OCI-LY3 (cell line): ENCODE data around the gene CCNQ.

Experiments used
- H2AFZ ChIP-seq: fragments of 200-600, 300-600 bp; shearing (Covaris generic); 2 replicates; pipeline ENCODE4 v1.6.0; 2014; ENCODE audit warnings: antibody characterized with exemption, low read depth, low read length
- H3K27ac ChIP-seq: fragments of 200-600, 300-600 bp; sonication (generic); 2 replicates; pipeline ENCODE4 v1.5.1; 2014; ENCODE audit warnings: mild to moderate bottlenecking, low read length, moderate library complexity, mixed read lengths
- H3K27me3 ChIP-seq: fragments of 200-600, 300-600 bp; sonication (generic); 2 replicates; pipeline ENCODE4 v1.6.1; 2014; ENCODE audit warnings: low read depth, low read length, mixed read lengths
- H3K36me3 ChIP-seq: fragments of 200-600, 300-600 bp; sonication (generic); replicated peaks from 2 replicates; pipeline ENCODE3; 2014; ENCODE audit warnings: low read depth, low read length, mixed read lengths
- H3K4me1 ChIP-seq: fragments of 300-600, 200-600 bp; sonication (generic); 2 replicates; pipeline ENCODE4 v1.6.1; 2014; ENCODE audit warnings: low read length, mixed read lengths
- H3K4me2 ChIP-seq: fragments of 200-600, 300-600 bp; sonication (generic); 2 replicates; pipeline ENCODE4 v1.6.1; 2014; ENCODE audit warnings: low read length, mixed read lengths
- H3K4me3 ChIP-seq: fragments of 300-600, 200-600 bp; sonication (generic); 2 replicates; pipeline ENCODE4 v1.5.1; 2014; ENCODE audit warnings: antibody characterized with exemption, mild to moderate bottlenecking, low read length, moderate library complexity
- H3K79me2 ChIP-seq: fragments of 300-600, 200-600 bp; shearing (Covaris generic); 2 replicates; pipeline ENCODE4 v1.6.1; 2014; ENCODE audit warnings: mild to moderate bottlenecking, low read length, mixed read lengths
- H3K9ac ChIP-seq: fragments of 300-600, 200-600 bp; shearing (Covaris generic); 2 replicates; pipeline ENCODE4 v1.6.0; 2014; ENCODE audit warnings: mild to moderate bottlenecking, low read length, moderate library complexity
- H3K9me3 ChIP-seq: fragments of 200-600, 300-600 bp; shearing (Covaris generic); 2 replicates; pipeline ENCODE4 v1.6.1; 2014; ENCODE audit warnings: low read length, mixed read lengths; ENCODE audit not compliant: insufficient read depth
- H4K20me1 ChIP-seq: fragments of 200-600, 300-600 bp; sonication (generic); 2 replicates; pipeline ENCODE4 v1.6.1; 2016; ENCODE audit warnings: low read length, mixed read lengths; ENCODE audit not compliant: insufficient read depth
- CTCF ChIP-seq: fragments of 200-600, 300-600 bp; sonication (generic); IDR thresholded peaks from 2 replicates; pipeline ENCODE4 v1.5.1; 2014; ENCODE audit warnings: antibody characterized with exemption, low read length, low read depth
- EZH2phosphoT487 ChIP-seq: fragments of 200-600 bp; shearing (Covaris generic); IDR thresholded peaks from 2 replicates; pipeline ENCODE4 v1.6.1; 2018; ENCODE audit warnings: antibody characterized with exemption, mixed run types, low read depth

Gene CCNQ

GRCh38 chrX:153633048-153633447 lies 34.1 kb upstream of the CCNQ start:
- no peaks in the 10 kb centered on the region for H3K9me3 ChIP-seq

GRCh38 chrX:153632595-153632946 lies 33.6 kb upstream of the CCNQ start:
- Histone ChIP-seq H3K27ac (no peak overlapping the region), H3K79me2 (no peaks in the 10 kb centered on the region), H3K4me3 (no peak overlapping the region), H2AFZ (no peak overlapping the region), H3K9me3 (no peaks in the 10 kb centered on the region), H3K4me2 (no peak overlapping the region), H3K27me3 (peaks cover 9% of the 10 kb centered on the region), H3K36me3 (no peaks in the 10 kb centered on the region), H3K9ac (no peak overlapping the region), H4K20me1 (no peaks in the 10 kb centered on the region), H3K4me1 (0 out of 2 replicates have a peak, but pooled peaks cover 3% of the 10 kb centered on the region)
- TF ChIP-seq CTCF: no peak
- no peak for TF ChIP-seq EZH2phosphoT487

More at GRCh38 chrX:153633048-153633447, 34.1 kb upstream of the CCNQ start:
- no peaks in the 10 kb centered on the region for H3K79me2 ChIP-seq
- H3K27me3 ChIP-seq: peaks cover 9% of the 10 kb centered on the region
- no peaks in the 10 kb centered on the region for H3K36me3 ChIP-seq
- H3K4me2 ChIP-seq: no peak overlapping the region
- no peak overlapping the region for H3K9ac ChIP-seq
- H4K20me1 ChIP-seq: no peaks in the 10 kb centered on the region
- no peak overlapping the region for H3K4me3 ChIP-seq
- H2AFZ ChIP-seq: no peak overlapping the region
- H3K27ac ChIP-seq: no peak overlapping the region
- H3K4me1 ChIP-seq: 0 out of 2 replicates have a peak, but pooled peaks cover 3% of the 10 kb centered on the region
- TF ChIP-seq CTCF: no peak
- no peak for TF ChIP-seq EZH2phosphoT487

- Histone ChIP-seq H3K79me2 (no peaks in the 10 kb centered on the region), H2AFZ (no peak overlapping the region), H3K4me2 (no peak overlapping the region), H4K20me1 (no peaks in the 10 kb centered on the region), H3K4me1 (0 out of 2 replicates have a peak, but pooled peaks cover 3% of the 10 kb centered on the region), H3K4me3 (no peak overlapping the region), H3K27ac (no peak overlapping the region), H3K27me3 (peaks cover 9% of the 10 kb centered on the region), H3K9ac (no peak overlapping the region), H3K9me3 (no peaks in the 10 kb centered on the region), H3K36me3 (no peaks in the 10 kb centered on the region)
- TF ChIP-seq EZH2phosphoT487: no peak
- TF ChIP-seq CTCF: no peak
Observed at GRCh38 chrX:153631907-153632594, 33.1 kb upstream of the CCNQ start.

- no peaks in the 10 kb centered on the region for H3K36me3 ChIP-seq
- no peaks in the 10 kb centered on the region for H3K79me2 ChIP-seq
- no peak overlapping the region for H3K27ac ChIP-seq
- 0 out of 2 replicates have a peak, but pooled peaks cover 3% of the 10 kb centered on the region for H3K4me1 ChIP-seq
- no peak overlapping the region for H3K4me3 ChIP-seq
- no peak for TF ChIP-seq CTCF
- no peak for TF ChIP-seq EZH2phosphoT487
- no peaks in the 10 kb centered on the region for H4K20me1 ChIP-seq
- no peak overlapping the region for H3K9ac ChIP-seq
- H3K4me2 ChIP-seq: no peak overlapping the region
- peaks cover 9% of the 10 kb centered on the region for H3K27me3 ChIP-seq
- no peak overlapping the region for H2AFZ ChIP-seq
- H3K9me3 ChIP-seq: no peaks in the 10 kb centered on the region
Observed at GRCh38 chrX:153631346-153631745, 32.4 kb upstream of the CCNQ start.
